ENCODE measurements around the gene NTN1. TPM values are rescaled to one million over a fixed set of nuclear protein-coding genes. Genes with fewer than 3 reads are reported as not detected.
A peak's percentile ranks its signal among the peaks of the same experiment; 100 is the strongest.

NTN1 gene
- total and polyA plus RNA-seq, 7 donors = 0.38 to 2.1 (median 0.85) TPM

GRCh38 chr17:9203771-9204425, 182.6 kb downstream of the NTN1 start:
- no peak for ATAC-seq
- no peak for TF ChIP-seq CTCF (IDR thresholded peaks at IDR 0.05)
- intact Hi-C loops (cut with DNase I) = loop anchor here in 1 of 2 donors (10.0 kb wide), 1 partner anchor 59 kb away; no protein-coding TSS in a partner anchor

GRCh38 chr17:9204637-9205329, 183.5 kb downstream of the NTN1 start:
- WGBS, 3 donors = 80 to 89% (median 81%) methylated on average over 5 of the region's 5 CpGs
- no peak for TF ChIP-seq CTCF (IDR thresholded peaks at IDR 0.05)
- intact Hi-C loops (cut with DNase I) = loop anchor here in 1 of 2 donors (10.0 kb wide), 1 partner anchor 60 kb away; no protein-coding TSS in a partner anchor

More at GRCh38 chr17:9203771-9204425, 182.6 kb downstream of the NTN1 start:
- no peak for DNase-seq
- Histone ChIP-seq H3K27ac (no peak overlapping the region), H3K4me1 (peaks cover 15% of the 10 kb centered on the region), H3K36me3 (ENCODE audit: insufficient read depth in 1 of 2, low read depth in 1 of 2) (no peaks in the 10 kb centered on the region), H3K27me3 (ENCODE audit: insufficient read depth in 3 of 3, low read length in 2 of 3) (peaks cover 0 to 2% (median 0%) of the 10 kb centered on the region in 3 donors), H3K9me3 (no peaks in the 10 kb centered on the region), H3K4me3 (no peak overlapping the region)
- WGBS, 3 donors = 75 to 89% (median 85%) methylated on average over 3 of the region's 3 CpGs

GRCh38 chr17:9205520-9206409, 184.5 kb downstream of the NTN1 start:
- DNase-seq (no peak), ATAC-seq (peak in 1 of 4 donors; percentile 33)
- Histone ChIP-seq H3K9me3 (no peaks in the 10 kb centered on the region), H3K27me3 (ENCODE audit: insufficient read depth in 3 of 3, low read length in 2 of 3) (peaks cover 0 to 2% (median 0%) of the 10 kb centered on the region in 3 donors), H3K36me3 (ENCODE audit: insufficient read depth in 1 of 2, low read depth in 1 of 2) (no peaks in the 10 kb centered on the region), H3K4me3 (no peak overlapping the region), H3K27ac (no peak overlapping the region), H3K4me1 (peaks cover 4% of the 10 kb centered on the region)
- intact Hi-C loops (cut with DNase I) = loop anchor here in 1 of 2 donors (10.0 kb wide), 1 partner anchor 61 kb away; no protein-coding TSS in a partner anchor
- WGBS, 3 donors = 51 to 67% (median 65%) methylated on average over 14 of the region's 14 CpGs
- TF ChIP-seq CTCF (IDR thresholded peaks at IDR 0.05) = no peak

More at GRCh38 chr17:9204637-9205329, 183.5 kb downstream of the NTN1 start:
- H3K4me3 ChIP-seq = no peak overlapping the region
- H3K27ac ChIP-seq = no peak overlapping the region
- H3K36me3 ChIP-seq (ENCODE audit: insufficient read depth in 1 of 2, low read depth in 1 of 2) = no peaks in the 10 kb centered on the region
- DNase-seq (no peak), ATAC-seq (no peak)
- H3K4me1 ChIP-seq = peaks cover 14% of the 10 kb centered on the region
- H3K9me3 ChIP-seq = no peaks in the 10 kb centered on the region
- H3K27me3 ChIP-seq (ENCODE audit: insufficient read depth in 3 of 3, low read length in 2 of 3) = peaks cover 0 to 2% (median 0%) of the 10 kb centered on the region in 3 donors

- intact Hi-C loops (cut with DNase I) = loop anchor here in 1 of 2 donors (10.0 kb wide), 1 partner anchor 62 kb away; no protein-coding TSS in a partner anchor
- ATAC-seq = peak in 1 of 4 donors; percentile 23
- Histone ChIP-seq H3K27ac (no peak overlapping the region), H3K4me1 (no peaks in the 10 kb centered on the region), H3K27me3 (ENCODE audit: insufficient read depth in 3 of 3, low read length in 2 of 3) (peaks cover 0 to 2% (median 0%) of the 10 kb centered on the region in 3 donors), H3K9me3 (no peaks in the 10 kb centered on the region), H3K36me3 (ENCODE audit: insufficient read depth in 1 of 2, low read depth in 1 of 2) (no peaks in the 10 kb centered on the region), H3K4me3 (no peak overlapping the region)
- DNase-seq = no peak
- no peak for TF ChIP-seq CTCF (IDR thresholded peaks at IDR 0.05)
- 21 to 53% (median 26%) methylated on average over 7 to 8 of the region's 8 CpGs for WGBS, 3 donors
Observed at GRCh38 chr17:9206410-9206703, 185.0 kb downstream of the NTN1 start.
